ENCODE data around the gene NRSN2.

GRCh38 chr20:402496-402885 is 55.6 kb downstream of the NRSN2 start:
- TF ChIP-seq EZH2 (IDR thresholded peaks at IDR 0.05; ENCODE audit: borderline replicate concordance, insufficient read depth, low read depth, low read length, poor library complexity, severe bottlenecking) (no peak), CTCF (IDR thresholded peaks at IDR 0.05) (no peak)
